H4 (cell line): Measurements from ENCODE around the gene SNX9. TPM values are rescaled to one million over a fixed set of nuclear protein-coding genes. Genes with fewer than 3 reads are reported as not detected.

Experiments
- DNase-seq: peaks from one replicate; pipeline ENCODE4 v3.0.0-alpha.2; 2015; ENCODE audit warnings: low spot score
- total RNA-seq: library from RNA; depleted of rRNA; stranded (reverse); fragments of >200 nt; shearing (Covaris generic); gene quantifications from 2 replicates; pipeline ENCODE4 v1.2.3, GENCODE V29; 2014

SNX9 gene
- total RNA-seq, 1 experiment from 2014 or later, result 15.6 TPM

- DNase-seq, result no peak
Measured at GRCh38 chr6:157978021-157978783, 155.2 kb downstream of the SNX9 start.

- no peak for DNase-seq
Measured at GRCh38 chr6:157980288-157981131, 157.5 kb downstream of the SNX9 start.

GRCh38 chr6:157981132-157981394 is 158.0 kb downstream of the SNX9 start:
- no peak for DNase-seq

GRCh38 chr6:157981395-157982101 is 158.5 kb downstream of the SNX9 start, which contains the start of gene SYNJ2:
Gene SYNJ2, plus strand, starts transcription at chr6:157981863. Its CDS starts 99 bp downstream, at chr6:157981962.
- DNase-seq, result peak; percentile 47

- no peak for DNase-seq
Measured at GRCh38 chr6:157982102-157982562, 159.1 kb downstream of the SNX9 start.

GRCh38 chr6:157982563-157983405 is 159.7 kb downstream of the SNX9 start:
- DNase-seq, result peak; percentile 40

GRCh38 chr6:157983406-157984119 is 160.5 kb downstream of the SNX9 start:
- no peak for DNase-seq

- no peak for DNase-seq
Measured at GRCh38 chr6:157984128-157984527, 161.1 kb downstream of the SNX9 start.

- no peak for DNase-seq
Measured at GRCh38 chr6:157984686-157985225, 161.7 kb downstream of the SNX9 start.

- DNase-seq, result no peak
Measured at GRCh38 chr6:157985378-157986155, 162.5 kb downstream of the SNX9 start.

GRCh38 chr6:157987788-157988699 is 165.0 kb downstream of the SNX9 start:
- DNase-seq, result no peak

GRCh38 chr6:157988700-157989063 is 165.6 kb downstream of the SNX9 start:
- DNase-seq, result no peak

- DNase-seq, result peak; percentile 84
Measured at GRCh38 chr6:157989541-157990289, 166.7 kb downstream of the SNX9 start.

GRCh38 chr6:157990321-157991066 is 167.4 kb downstream of the SNX9 start:
- DNase-seq, result peak; percentile 21

GRCh38 chr6:157991067-157991432 is 168.0 kb downstream of the SNX9 start:
- no peak for DNase-seq

GRCh38 chr6:157993076-157993475 is 170.0 kb downstream of the SNX9 start:
- no peak for DNase-seq

- no peak for DNase-seq
Measured at GRCh38 chr6:157994125-157994795, 171.2 kb downstream of the SNX9 start.
